ENCODE results near the gene SEPTIN3. TPM values are rescaled to one million over a fixed set of nuclear protein-coding genes. Genes with fewer than 3 reads are reported as not detected.

The SEPTIN3 gene
- total RNA-seq, 2 experiments from 2014 or later = 0.27 to 0.38 TPM

GRCh38 chr22:41979423-41980250 is 10.4 kb downstream of the SEPTIN3 start:
- DNase-seq = no peak
- H3K4me3 Mint-ChIP-seq = no peak overlapping the region
- peaks cover 1% of the 10 kb centered on the region for H3K36me3 Mint-ChIP-seq

GRCh38 chr22:41982865-41983264 is 13.6 kb downstream of the SEPTIN3 start:
- no peak overlapping the region for H3K27ac Mint-ChIP-seq
- no peak overlapping the region for H3K4me3 Mint-ChIP-seq
- no peaks in the 10 kb centered on the region for H3K9me3 Mint-ChIP-seq

More at GRCh38 chr22:41979423-41980250, 10.4 kb downstream of the SEPTIN3 start:
- Mint-ChIP-seq H3K27ac (no peak overlapping the region), H3K27me3 (peaks cover 41% of the 10 kb centered on the region), H3K4me1 (peaks cover 6% of the 10 kb centered on the region), H3K9me3 (no peaks in the 10 kb centered on the region)

GRCh38 chr22:41983513-41984405 is 14.5 kb downstream of the SEPTIN3 start:
- H3K4me3 Mint-ChIP-seq = no peak overlapping the region
- DNase-seq = no peak
- peaks cover 7% of the 10 kb centered on the region for H3K27me3 Mint-ChIP-seq
- H3K36me3 Mint-ChIP-seq = no peaks in the 10 kb centered on the region
- no peaks in the 10 kb centered on the region for H3K4me1 Mint-ChIP-seq
- no peaks in the 10 kb centered on the region for H3K9me3 Mint-ChIP-seq
- H3K27ac Mint-ChIP-seq = no peak overlapping the region

More at GRCh38 chr22:41982865-41983264, 13.6 kb downstream of the SEPTIN3 start:
- Mint-ChIP-seq H3K4me1 (no peaks in the 10 kb centered on the region), H3K27me3 (peaks cover 16% of the 10 kb centered on the region), H3K36me3 (no peaks in the 10 kb centered on the region)
- DNase-seq = no peak

- no peak for DNase-seq
- Mint-ChIP-seq H3K4me3 (no peak overlapping the region), H3K4me1 (no peaks in the 10 kb centered on the region), H3K27me3 (no peaks in the 10 kb centered on the region), H3K36me3 (no peaks in the 10 kb centered on the region), H3K9me3 (no peaks in the 10 kb centered on the region), H3K27ac (no peak overlapping the region)
These were observed 18.0 kb downstream of the SEPTIN3 start for GRCh38 chr22:41987276-41987675.

GRCh38 chr22:41989246-41989645 is 20.0 kb downstream of the SEPTIN3 start:
- Mint-ChIP-seq H3K36me3 (no peaks in the 10 kb centered on the region), H3K4me3 (no peak overlapping the region), H3K27me3 (no peaks in the 10 kb centered on the region)

GRCh38 chr22:41991111-41991510 is 21.9 kb downstream of the SEPTIN3 start:
- no peaks in the 10 kb centered on the region for H3K9me3 Mint-ChIP-seq
- H3K36me3 Mint-ChIP-seq = no peaks in the 10 kb centered on the region
- no peaks in the 10 kb centered on the region for H3K4me1 Mint-ChIP-seq
- H3K4me3 Mint-ChIP-seq = no peak overlapping the region
- DNase-seq = no peak
- no peaks in the 10 kb centered on the region for H3K27me3 Mint-ChIP-seq
- no peak overlapping the region for H3K27ac Mint-ChIP-seq

More at GRCh38 chr22:41989246-41989645, 20.0 kb downstream of the SEPTIN3 start:
- no peak for DNase-seq
- no peak overlapping the region for H3K27ac Mint-ChIP-seq
- no peaks in the 10 kb centered on the region for H3K9me3 Mint-ChIP-seq
- no peaks in the 10 kb centered on the region for H3K4me1 Mint-ChIP-seq

- no peak overlapping the region for H3K4me3 Mint-ChIP-seq
- no peaks in the 10 kb centered on the region for H3K4me1 Mint-ChIP-seq
- no peak overlapping the region for H3K27ac Mint-ChIP-seq
- H3K36me3 Mint-ChIP-seq = no peaks in the 10 kb centered on the region
- no peaks in the 10 kb centered on the region for H3K9me3 Mint-ChIP-seq
- DNase-seq = no peak
- H3K27me3 Mint-ChIP-seq = no peaks in the 10 kb centered on the region
These were observed 23.3 kb downstream of the SEPTIN3 start for GRCh38 chr22:41992496-41992895.

- peaks cover 6% of the 10 kb centered on the region for H3K9me3 Mint-ChIP-seq
- no peak overlapping the region for H3K4me3 Mint-ChIP-seq
- peaks cover 8% of the 10 kb centered on the region for H3K4me1 Mint-ChIP-seq
- H3K27ac Mint-ChIP-seq = no peak overlapping the region
- H3K27me3 Mint-ChIP-seq = no peaks in the 10 kb centered on the region
- peaks cover 12% of the 10 kb centered on the region for H3K36me3 Mint-ChIP-seq
- no peak for DNase-seq
These were observed 26.0 kb downstream of the SEPTIN3 start for GRCh38 chr22:41995211-41995610.

- H3K36me3 Mint-ChIP-seq = peaks cover 21% of the 10 kb centered on the region
- H3K4me1 Mint-ChIP-seq = peaks cover 8% of the 10 kb centered on the region
- no peak overlapping the region for H3K27ac Mint-ChIP-seq
- no peak overlapping the region for H3K4me3 Mint-ChIP-seq
- H3K27me3 Mint-ChIP-seq = no peaks in the 10 kb centered on the region
- DNase-seq = no peak
- peaks cover 6% of the 10 kb centered on the region for H3K9me3 Mint-ChIP-seq
These were observed 27.6 kb downstream of the SEPTIN3 start for GRCh38 chr22:41996826-41997225.

- Mint-ChIP-seq H3K9me3 (peaks cover 11% of the 10 kb centered on the region), H3K27me3 (no peaks in the 10 kb centered on the region), H3K27ac (peak within 1 kb of the TSS; percentile 94), H3K36me3 (peaks cover 24% of the 10 kb centered on the region), H3K4me1 (peaks cover 8% of the 10 kb centered on the region), H3K4me3 (peak within 1 kb of the TSS; percentile 92)
- peak; percentile 85 for DNase-seq
These were observed 29.4 kb downstream of the SEPTIN3 start, which contains the start of gene WBP2NL for GRCh38 chr22:41998361-41999261. Gene WBP2NL (plus strand): TSS chr22:41998788. CDS start chr22:41998819, 31 bp downstream.

- Mint-ChIP-seq H3K9me3 (peaks cover 11% of the 10 kb centered on the region), H3K36me3 (peaks cover 24% of the 10 kb centered on the region), H3K4me1 (peaks cover 8% of the 10 kb centered on the region), H3K27ac (no peak overlapping the region), H3K27me3 (no peaks in the 10 kb centered on the region), H3K4me3 (no peak overlapping the region)
- no peak for DNase-seq
These were observed 31.2 kb downstream of the SEPTIN3 start for GRCh38 chr22:42000466-42000865.

- DNase-seq = no peak
- no peak overlapping the region for H3K27ac Mint-ChIP-seq
- peaks cover 24% of the 10 kb centered on the region for H3K36me3 Mint-ChIP-seq
- H3K4me3 Mint-ChIP-seq = no peak overlapping the region
- no peaks in the 10 kb centered on the region for H3K27me3 Mint-ChIP-seq
- peaks cover 12% of the 10 kb centered on the region for H3K9me3 Mint-ChIP-seq
- H3K4me1 Mint-ChIP-seq = peaks cover 11% of the 10 kb centered on the region
These were observed 31.9 kb downstream of the SEPTIN3 start for GRCh38 chr22:42001121-42001520.

- Mint-ChIP-seq H3K4me3 (no peak overlapping the region), H3K36me3 (peaks cover 24% of the 10 kb centered on the region), H3K27ac (no peak overlapping the region), H3K27me3 (no peaks in the 10 kb centered on the region), H3K9me3 (peaks cover 12% of the 10 kb centered on the region), H3K4me1 (peaks cover 11% of the 10 kb centered on the region)
- DNase-seq = no peak
These were observed 32.5 kb downstream of the SEPTIN3 start for GRCh38 chr22:42001706-42002105.

- no peak overlapping the region for H3K27ac Mint-ChIP-seq
- H3K36me3 Mint-ChIP-seq = peaks cover 2% of the 10 kb centered on the region
- no peak for DNase-seq
- no peak overlapping the region for H3K4me3 Mint-ChIP-seq
- H3K9me3 Mint-ChIP-seq = peaks cover 9% of the 10 kb centered on the region
- H3K4me1 Mint-ChIP-seq = peaks cover 3% of the 10 kb centered on the region
- H3K27me3 Mint-ChIP-seq = peaks cover 16% of the 10 kb centered on the region
These were observed 38.7 kb downstream of the SEPTIN3 start for GRCh38 chr22:42007922-42008321.
